ENCODE data around the gene LCE1D.

The LCE1D gene

GRCh38 chr1:152817309-152817708 lies 20.8 kb downstream of the LCE1D start:
- no peak for DNase-seq

- no peak for DNase-seq
Observed at GRCh38 chr1:152823294-152823693, 26.8 kb downstream of the LCE1D start.

GRCh38 chr1:152824964-152825363 lies 28.4 kb downstream of the LCE1D start:
- no peak for DNase-seq

- no peak for DNase-seq
Observed at GRCh38 chr1:152827173-152827572, 30.7 kb downstream of the LCE1D start, which contains the start of gene LCE1A. TSS of gene LCE1A (plus strand) at chr1:152827473. CDS start at chr1:152827473, 0 bp downstream.

GRCh38 chr1:152836870-152837269 lies 40.3 kb downstream of the LCE1D start:
- DNase-seq = no peak

- no peak for DNase-seq
Observed at GRCh38 chr1:152842556-152842955, 46.0 kb downstream of the LCE1D start, which contains the start of gene LCE6A. TSS of gene LCE6A (plus strand) at chr1:152842856. CDS start at chr1:152843521, 665 bp downstream.
